Measurements from ENCODE around the gene SGCE.

Gene SGCE

DNA sequence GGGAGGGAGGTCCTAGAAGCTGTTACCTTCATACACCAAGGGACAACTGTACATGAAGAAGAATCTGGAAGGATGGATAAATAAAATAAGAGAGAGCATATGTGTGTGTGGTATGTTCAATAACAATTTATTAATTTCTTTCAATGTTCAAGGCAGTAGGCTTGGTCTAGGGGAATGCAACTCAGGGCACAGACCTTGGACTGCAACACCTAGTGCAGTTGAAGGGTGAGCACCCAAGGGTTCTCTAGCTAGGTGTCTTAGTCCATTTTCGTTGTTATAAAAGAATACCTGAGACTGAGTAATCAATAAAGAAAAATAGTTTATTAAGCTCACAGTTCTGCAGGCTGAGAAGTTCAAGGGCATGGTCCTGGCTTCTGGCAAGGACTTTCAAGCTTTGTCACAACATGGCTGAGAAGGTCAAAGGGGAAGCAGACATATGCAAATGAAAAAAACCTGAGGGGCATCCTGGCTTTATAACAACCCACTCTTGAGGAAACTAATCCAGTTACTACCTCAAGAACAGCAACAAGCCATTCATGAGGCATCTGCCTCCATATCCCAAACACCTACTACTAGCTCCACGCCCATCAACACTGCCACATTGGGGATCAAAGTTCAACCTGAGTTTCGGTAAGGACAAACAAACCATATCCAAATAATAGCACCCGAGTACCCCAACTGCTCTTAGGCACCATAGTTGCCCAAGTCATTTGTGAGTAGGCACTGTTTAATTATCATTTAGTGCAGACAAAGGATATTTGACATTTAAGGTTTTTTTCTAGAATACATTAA lies 15.7 kb upstream of the SGCE start:
- CTCF ChIA-PET: no interaction called here
- H3K27ac ChIP-seq: no peak overlapping the region
- TF ChIP-seq CTCF (conservative IDR thresholded peaks at IDR 0.05; ENCODE audit: low read depth): no peak
- POLR2A ChIA-PET (ENCODE audit: low non-redundant PET): no interaction called here
- DNase-seq (ENCODE audit: low spot score): no peak

DNA sequence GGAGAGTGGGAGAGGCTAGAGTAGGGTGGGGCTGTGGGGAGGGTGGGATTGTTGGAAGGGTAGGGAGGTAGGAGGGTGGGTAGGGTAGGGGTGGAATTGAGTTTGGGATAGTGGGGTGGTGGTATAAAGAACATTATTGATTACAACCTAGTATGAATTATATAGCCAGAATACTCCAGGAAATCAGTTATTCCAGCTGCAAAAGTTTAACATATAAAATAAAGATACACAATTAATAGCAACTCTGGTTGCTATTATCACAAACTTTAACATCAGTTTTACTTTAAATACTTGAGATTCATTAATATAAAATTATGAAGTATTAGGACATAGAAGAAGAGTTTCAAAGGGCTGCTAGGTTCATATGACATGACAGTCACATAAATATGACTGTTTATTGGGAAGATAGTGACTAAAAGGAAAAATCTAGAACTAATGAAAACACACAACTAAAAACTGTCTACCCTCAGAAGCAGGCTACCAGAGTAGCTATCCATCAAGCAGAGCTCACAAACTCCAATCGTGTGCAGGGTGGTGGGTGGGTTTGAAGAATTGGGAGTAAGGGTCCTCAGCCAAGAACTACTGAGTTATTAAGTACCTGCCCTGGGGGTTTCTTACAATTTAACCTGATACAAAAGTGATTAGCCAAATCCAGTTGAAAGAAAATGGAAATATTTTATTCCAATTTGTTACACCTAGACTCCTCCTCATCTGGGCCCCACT lies 14.0 kb upstream of the SGCE start:
- DNase-seq (ENCODE audit: low spot score): no peak
- ChIA-PET POLR2A (ENCODE audit: low non-redundant PET) (no interaction called here), CTCF (no interaction called here)
- no peak overlapping the region for H3K27ac ChIP-seq
- no peak for TF ChIP-seq CTCF (conservative IDR thresholded peaks at IDR 0.05; ENCODE audit: low read depth)

DNA sequence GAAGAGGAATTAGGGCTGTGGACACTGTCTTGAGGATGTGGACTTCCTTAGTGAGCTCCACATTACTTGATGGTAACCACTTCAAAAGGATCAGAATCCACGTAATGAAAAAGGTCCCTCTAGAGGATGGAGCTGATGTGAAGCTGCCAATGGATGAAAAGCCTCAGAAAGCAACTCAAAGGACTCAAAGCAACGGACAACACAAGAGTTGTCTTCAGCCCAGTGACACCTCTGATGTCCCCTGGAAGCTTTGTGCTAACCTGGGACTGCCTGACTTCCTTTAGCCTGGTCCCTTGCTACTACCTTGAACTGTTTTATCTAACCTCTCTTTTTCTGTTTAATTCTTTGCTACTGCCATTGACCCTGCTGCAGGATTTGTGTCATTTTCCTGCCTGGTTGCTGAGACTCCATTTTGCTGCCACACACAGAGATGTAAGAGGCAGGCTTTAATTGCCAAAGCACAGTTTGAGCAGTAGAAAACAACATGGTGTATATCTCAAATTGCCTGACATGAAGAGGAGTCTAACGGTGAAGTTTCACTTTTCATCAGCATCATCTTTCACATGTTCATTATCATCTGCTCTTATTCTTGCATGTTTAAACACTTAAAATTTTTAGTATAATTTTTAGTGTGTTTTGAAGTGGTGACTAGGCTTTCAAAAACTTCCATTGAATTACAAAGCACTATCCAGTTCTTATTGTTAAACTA lies 11.1 kb upstream of the SGCE start:
- POLR2A ChIA-PET (ENCODE audit: low non-redundant PET): no interaction called here
- CTCF ChIA-PET: no interaction called here
- DNase-seq (ENCODE audit: low spot score): no peak
- no peak overlapping the region for H3K27ac ChIP-seq
- TF ChIP-seq CTCF (conservative IDR thresholded peaks at IDR 0.05; ENCODE audit: low read depth): no peak

- ChIA-PET POLR2A (ENCODE audit: low non-redundant PET) (no interaction called here), CTCF (no interaction called here)
Measured at GRCh38 chr7:94665426-94665825, 9.5 kb upstream of the SGCE start.

GRCh38 chr7:94664023-94664422 lies 8.1 kb upstream of the SGCE start:
- no peak overlapping the region for H3K27ac ChIP-seq
- CTCF ChIA-PET: no interaction called here
- no peak for TF ChIP-seq CTCF (conservative IDR thresholded peaks at IDR 0.05; ENCODE audit: low read depth)
- DNase-seq (ENCODE audit: low spot score): no peak
- POLR2A ChIA-PET (ENCODE audit: low non-redundant PET): no interaction called here

More at GRCh38 chr7:94665426-94665825, 9.5 kb upstream of the SGCE start:
- DNase-seq (ENCODE audit: low spot score): no peak
- H3K27ac ChIP-seq: no peak overlapping the region
- TF ChIP-seq CTCF (conservative IDR thresholded peaks at IDR 0.05; ENCODE audit: low read depth): no peak

GRCh38 chr7:94662548-94662947 lies 6.6 kb upstream of the SGCE start:
- ChIA-PET POLR2A (ENCODE audit: low non-redundant PET) (no interaction called here), CTCF (no interaction called here)
- no peak for DNase-seq (ENCODE audit: low spot score)
- no peak overlapping the region for H3K27ac ChIP-seq
- no peak for TF ChIP-seq CTCF (conservative IDR thresholded peaks at IDR 0.05; ENCODE audit: low read depth)
